ENCODE data around the gene LRRC25.

Gene LRRC25

GRCh38 chr19:18379803-18380747 is 17.3 kb downstream of the LRRC25 start (continued):
- no peak for TF ChIP-seq ZNF354C (tag by site-specific recombination; IDR thresholded peaks at IDR 0.05; ENCODE audit: borderline replicate concordance, low read depth)
- TF ChIP-seq ZNF596 (tag by site-specific recombination; IDR thresholded peaks at IDR 0.05): no peak
- no peak; the same call in 1 of the 2 replicates for TF ChIP-seq ZNF324 (tag by site-specific recombination; IDR thresholded peaks at IDR 0.05)
- no peak for TF ChIP-seq ZFP41 (tag by site-specific recombination; IDR thresholded peaks at IDR 0.05; ENCODE audit: borderline replicate concordance)
- TF ChIP-seq SALL2 (tag by site-specific recombination; IDR thresholded peaks at IDR 0.05; ENCODE audit: borderline replicate concordance): no peak
- no peak for TF ChIP-seq ZNF37A (tag by site-specific recombination; IDR thresholded peaks at IDR 0.05)
- TF ChIP-seq ZBTB7A (tag by site-specific recombination; IDR thresholded peaks at IDR 0.05; ENCODE audit: low read depth): no peak
- peak; percentile 72; the same call in 1 of the 2 replicates for TF ChIP-seq ZBTB10 (tag by site-specific recombination; IDR thresholded peaks at IDR 0.05)
- TF ChIP-seq ZBTB20 (tag by site-specific recombination; IDR thresholded peaks at IDR 0.05): peak; percentile 32; the same call in 1 of the 2 replicates
- no peak for TF ChIP-seq ZNF341 (tag by site-specific recombination; IDR thresholded peaks at IDR 0.05; ENCODE audit: low read depth)
- TF ChIP-seq ZNF747 (tag by site-specific recombination; IDR thresholded peaks at IDR 0.05): no peak
- TF ChIP-seq ZNF701 (tag by site-specific recombination; IDR thresholded peaks at IDR 0.05): no peak
- peak; percentile 51 for TF ChIP-seq ZNF394 (tag by site-specific recombination; IDR thresholded peaks at IDR 0.05; ENCODE audit: borderline replicate concordance)
- TF ChIP-seq PRDM2 (tag by site-specific recombination; IDR thresholded peaks at IDR 0.05; ENCODE audit: borderline replicate concordance): no peak
- no peak for TF ChIP-seq YY2 (tag by site-specific recombination; IDR thresholded peaks at IDR 0.05)
- no peak for TF ChIP-seq ZNF274 (IDR thresholded peaks at IDR 0.05; ENCODE audit: low read length)
- no peak for TF ChIP-seq ZNF274 (tag by site-specific recombination; IDR thresholded peaks at IDR 0.05; ENCODE audit: borderline replicate concordance)
- TF ChIP-seq ZNF157 (tag by site-specific recombination; IDR thresholded peaks at IDR 0.05): no peak
- TF ChIP-seq ZNF548 (tag by site-specific recombination; IDR thresholded peaks at IDR 0.05): no peak
- TF ChIP-seq ZNF610 (tag by site-specific recombination; IDR thresholded peaks at IDR 0.05; ENCODE audit: borderline replicate concordance): no peak
- TF ChIP-seq ZNF23 (tag by site-specific recombination; IDR thresholded peaks at IDR 0.05; ENCODE audit: borderline replicate concordance): no peak
- TF ChIP-seq ZNF132 (tag by site-specific recombination; IDR thresholded peaks at IDR 0.05; ENCODE audit: borderline replicate concordance): no peak
- peak; percentile 51 for TF ChIP-seq PATZ1 (tag by site-specific recombination; IDR thresholded peaks at IDR 0.05)
- no peak for TF ChIP-seq ZNF19 (tag by site-specific recombination; IDR thresholded peaks at IDR 0.05; ENCODE audit: low read depth)
- no peak for TF ChIP-seq ZSCAN18 (tag by site-specific recombination; IDR thresholded peaks at IDR 0.05)
- peak; percentile 84 for TF ChIP-seq ZEB2 (tag by site-specific recombination; IDR thresholded peaks at IDR 0.05)
- TF ChIP-seq MYNN (tag by site-specific recombination; IDR thresholded peaks at IDR 0.05; ENCODE audit: borderline replicate concordance): no peak

Data from HEK293 (cell line).